ENCODE data around the gene ZNF320.
"Not testable (repeated sequence)": the region's sequence is repeated elsewhere in the genome, so short reads cannot be mapped to it uniquely, and the experiment has no call there.

The ZNF320 gene

GRCh38 chr19:52917531-52917930 is 20.1 kb upstream of the ZNF320 start:
- DNase-seq = no peak

GRCh38 chr19:52910648-52911047 is 13.2 kb upstream of the ZNF320 start:
- no peak for DNase-seq

GRCh38 chr19:52904052-52904780 is 6.8 kb upstream of the ZNF320 start:
- DNase-seq = not testable (repeated sequence)

GRCh38 chr19:52901842-52902241 is 4.4 kb upstream of the ZNF320 start:
- DNase-seq = no peak

GRCh38 chr19:52898596-52898995 is 1.2 kb upstream of the ZNF320 start:
- not testable (repeated sequence) for DNase-seq

- DNase-seq = no peak
Observed at GRCh38 chr19:52898101-52898500, 666 bp upstream of the ZNF320 start.

- no peak for DNase-seq
Observed at GRCh38 chr19:52896431-52897137, 851 bp downstream of the ZNF320 start.

GRCh38 chr19:52891336-52891735 is 6.1 kb downstream of the ZNF320 start:
- no peak for DNase-seq

- no peak for DNase-seq
Observed at GRCh38 chr19:52889931-52890330, 7.5 kb downstream of the ZNF320 start.

GRCh38 chr19:52889076-52889475 is 8.4 kb downstream of the ZNF320 start:
- no peak for DNase-seq

- no peak for DNase-seq
Observed at GRCh38 chr19:52880895-52881389, 16.5 kb downstream of the ZNF320 start.

- DNase-seq = not testable (repeated sequence)
Observed at GRCh38 chr19:52872996-52873395, 24.4 kb downstream of the ZNF320 start.

- no peak for DNase-seq
Observed at GRCh38 chr19:52871466-52871865, 26.0 kb downstream of the ZNF320 start.

GRCh38 chr19:52868031-52868430 is 29.4 kb downstream of the ZNF320 start:
- not testable (repeated sequence) for DNase-seq

- DNase-seq = peak; percentile 67
Observed at GRCh38 chr19:52857378-52858191, 39.9 kb downstream of the ZNF320 start, which contains the start of gene ZNF468. Gene ZNF468 (minus strand): TSS chr19:52857619. CDS start chr19:52854272, 3,347 bp downstream.

- not testable (repeated sequence) for DNase-seq
Observed at GRCh38 chr19:52856540-52857377, 40.7 kb downstream of the ZNF320 start.
